ENCODE measurements around the gene SMIM1. TPM values are rescaled to one million over a fixed set of nuclear protein-coding genes. Genes with fewer than 3 reads are reported as not detected.
A peak's percentile ranks its signal among the peaks of the same experiment; 100 is the strongest.
"Not testable (repeated sequence)": the region's sequence is repeated elsewhere in the genome, so short reads cannot be mapped to it uniquely, and the experiment has no call there.

The SMIM1 gene
- total RNA-seq, 1 donor from 2014 or later: not detected

GRCh38 chr1:3789421-3790300, 17.1 kb downstream of the SMIM1 start:
- DNase-seq (ENCODE audit: low spot score in 2 of 2) (peak; percentile 11 to 12), FAIRE-seq (no peak)

DNA sequence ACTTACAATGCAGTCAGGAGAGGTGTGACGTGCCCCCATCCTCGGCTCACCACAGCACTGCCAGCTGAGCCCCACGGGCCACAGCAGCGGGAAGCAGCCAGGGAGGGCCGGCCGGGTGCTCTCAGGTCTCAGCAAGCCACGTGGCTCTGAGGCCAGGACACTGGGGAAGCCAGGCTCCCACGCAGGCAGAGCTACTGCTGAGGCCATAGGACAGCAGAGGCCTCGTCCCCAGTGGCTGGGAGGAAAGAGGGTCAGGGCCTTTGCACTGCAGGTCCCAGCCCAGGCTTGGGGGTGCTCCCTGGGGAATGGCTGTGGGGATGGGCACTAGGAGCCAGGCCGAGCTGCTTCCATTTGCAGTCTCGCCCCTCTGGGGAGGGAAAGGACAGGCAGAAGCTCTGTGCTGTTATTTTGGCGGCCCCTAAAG, 18.0 kb downstream of the SMIM1 start:
- no peak for FAIRE-seq

DNA sequence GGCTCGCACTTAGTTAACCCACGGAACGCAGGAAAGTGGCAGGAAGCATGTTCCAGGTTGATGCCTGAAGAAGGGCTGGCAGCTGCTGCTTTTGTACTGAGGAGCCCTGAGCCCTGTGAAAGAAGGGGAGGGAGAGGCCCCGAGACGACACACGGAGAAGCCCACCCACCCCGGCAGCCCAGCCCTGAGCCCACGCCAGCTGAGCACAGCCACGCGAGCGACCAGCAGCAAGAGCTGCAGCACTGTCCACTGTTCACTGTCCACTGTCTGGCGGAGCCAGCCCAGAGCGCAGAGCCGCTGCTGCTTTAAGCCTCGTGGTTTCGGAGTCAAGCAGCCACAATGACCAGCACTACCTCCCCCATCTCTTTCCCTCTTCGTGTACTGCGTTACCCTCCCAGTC, 18.4 kb downstream of the SMIM1 start:
- no peak for FAIRE-seq

More for the DNA sequence above, 18.0 kb downstream of the SMIM1 start:
- peak; percentile 19 to 22 for DNase-seq (ENCODE audit: low spot score in 2 of 2)

GRCh38 chr1:3795453-3796214, 23.1 kb downstream of the SMIM1 start:
- FAIRE-seq (no peak), DNase-seq (ENCODE audit: low spot score in 2 of 2) (no peak)

More for the DNA sequence above, 18.4 kb downstream of the SMIM1 start:
- DNase-seq (ENCODE audit: low spot score in 2 of 2): no peak

GRCh38 chr1:3796215-3797061, 23.9 kb downstream of the SMIM1 start, which contains the start of gene LRRC47:
Gene LRRC47 (minus strand): TSS chr1:3796498. CDS start chr1:3796476, 22 bp downstream.
- DNase-seq (ENCODE audit: low spot score in 2 of 2) (peak; percentile 98), FAIRE-seq (no peak)

DNA sequence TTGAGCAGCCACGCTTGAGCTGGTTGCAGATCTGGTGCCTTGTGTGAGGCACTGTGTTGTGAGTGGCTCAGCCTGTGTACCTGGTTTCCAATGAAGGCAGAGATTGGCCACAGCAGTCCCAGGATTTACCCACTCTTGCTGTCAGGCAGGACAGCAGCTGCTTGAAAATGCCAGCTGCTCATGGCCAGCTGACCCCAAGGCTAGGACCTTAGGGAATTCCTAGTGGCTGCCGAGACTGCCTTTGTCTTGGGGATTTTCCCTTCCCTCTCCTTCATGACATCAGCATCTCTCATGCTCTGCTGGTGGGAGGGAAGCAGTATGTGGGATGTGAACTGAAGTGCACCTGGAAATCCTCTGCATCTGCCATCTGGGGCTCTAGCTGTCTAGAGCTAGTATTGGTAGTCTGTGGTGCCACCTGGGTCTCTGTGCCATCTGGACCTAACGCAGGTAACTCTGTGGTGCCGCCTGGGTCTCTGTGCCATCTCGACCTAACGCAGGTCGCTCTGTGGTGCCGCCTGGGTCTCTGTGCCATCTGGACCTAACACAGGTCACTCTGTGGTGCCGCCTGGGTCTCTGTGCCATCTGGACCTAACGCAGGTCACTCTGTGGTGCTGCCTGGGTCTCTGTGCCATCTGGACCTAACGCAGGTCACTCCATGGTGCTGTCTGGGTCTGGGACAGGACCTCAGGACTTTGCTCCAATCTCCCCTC, 27.6 kb downstream of the SMIM1 start:
- DNase-seq (ENCODE audit: low spot score in 2 of 2): no peak
- no peak for FAIRE-seq

GRCh38 chr1:3800795-3801194, 28.2 kb downstream of the SMIM1 start:
- not testable (repeated sequence) for FAIRE-seq; DNase-seq (ENCODE audit: low spot score in 2 of 2)

DNA sequence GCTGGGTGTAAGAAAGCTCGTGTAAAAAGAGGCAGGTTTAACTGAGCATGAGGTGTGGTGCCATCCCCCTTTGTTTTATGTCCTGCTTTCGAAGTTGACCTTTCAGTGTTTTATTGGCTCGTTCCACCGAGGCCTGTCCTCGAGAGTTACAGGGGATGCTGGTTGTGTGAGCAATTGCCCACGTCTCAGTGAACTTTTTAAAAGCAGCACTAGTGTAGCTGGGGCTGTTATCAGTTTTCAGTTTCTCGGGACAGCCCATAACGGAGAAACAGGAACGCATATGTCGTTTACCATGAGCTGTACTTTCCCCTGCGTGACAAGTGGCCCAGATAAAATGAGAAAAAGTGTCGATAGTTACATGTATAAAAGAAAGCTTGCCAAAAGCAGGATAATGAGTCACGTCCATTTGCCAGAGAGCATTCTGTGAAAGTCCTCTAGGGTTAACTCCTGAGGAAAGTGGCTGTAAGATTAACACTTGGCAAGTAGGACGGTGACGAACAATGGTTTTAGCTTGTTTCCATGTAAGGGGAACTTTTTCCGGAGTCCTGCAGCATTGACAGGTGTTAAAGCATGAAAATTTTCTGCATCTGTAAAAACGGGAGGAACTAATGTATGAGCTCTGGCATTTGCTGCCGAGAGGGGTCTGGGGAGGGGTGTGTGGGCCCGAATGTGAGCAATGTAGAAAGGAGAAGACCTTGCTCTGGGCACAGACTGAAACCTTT, 31.5 kb downstream of the SMIM1 start:
- DNase-seq (ENCODE audit: low spot score in 2 of 2) (no peak), FAIRE-seq (no peak)

GRCh38 chr1:3804627-3804944, 32.0 kb downstream of the SMIM1 start:
- FAIRE-seq; DNase-seq (ENCODE audit: low spot score in 2 of 2): not testable (repeated sequence)

GRCh38 chr1:3805038-3805437, 32.5 kb downstream of the SMIM1 start:
- DNase-seq (ENCODE audit: low spot score in 2 of 2) (no peak), FAIRE-seq (no peak)

DNA sequence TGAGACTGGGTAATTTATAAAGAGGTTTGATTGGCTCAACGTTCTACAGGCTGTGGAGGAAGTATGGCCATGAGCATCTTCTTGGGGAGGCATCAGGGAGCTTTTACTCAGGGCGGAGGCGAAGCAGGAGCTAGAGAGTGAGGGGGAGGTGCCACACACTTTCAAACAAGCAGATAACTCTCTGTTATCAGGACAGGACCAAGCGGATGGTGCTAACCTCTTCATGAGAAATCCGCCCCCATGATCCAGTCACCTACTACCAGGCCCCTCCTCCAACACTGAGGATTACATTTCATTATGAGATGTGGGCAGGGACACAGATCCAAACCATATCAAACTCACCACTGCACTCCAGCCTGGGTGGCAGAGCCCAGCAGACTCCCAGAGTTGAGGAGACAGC, 35.2 kb downstream of the SMIM1 start:
- DNase-seq (ENCODE audit: low spot score in 2 of 2): no peak
- FAIRE-seq: no peak

DNA sequence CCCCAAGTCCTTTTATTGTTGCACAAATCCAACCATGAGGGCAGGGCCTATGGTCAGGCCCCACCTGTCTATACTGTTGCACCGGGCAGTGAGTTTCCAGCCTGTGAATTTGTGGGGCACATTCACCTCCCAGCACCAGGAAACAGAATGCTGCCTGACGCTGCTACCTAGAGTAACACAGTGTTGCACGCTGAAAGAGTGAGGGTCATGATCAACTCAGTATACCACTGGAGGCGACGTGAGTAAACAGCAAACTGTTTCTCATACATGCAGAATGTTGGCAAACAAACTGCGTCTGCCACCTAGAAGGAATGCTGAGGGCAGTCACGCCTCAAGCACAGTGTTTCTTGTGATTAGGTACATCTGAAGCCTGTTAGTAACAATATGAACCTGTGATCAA, 37.1 kb downstream of the SMIM1 start:
- FAIRE-seq (no peak), DNase-seq (ENCODE audit: low spot score in 2 of 2) (no peak)

GRCh38 chr1:3810149-3810761, 37.7 kb downstream of the SMIM1 start:
- not testable (repeated sequence) for FAIRE-seq; DNase-seq (ENCODE audit: low spot score in 2 of 2)

GRCh38 chr1:3811595-3811911, 39.0 kb downstream of the SMIM1 start:
- no peak for FAIRE-seq
- no peak for DNase-seq (ENCODE audit: low spot score in 2 of 2)

- DNase-seq (ENCODE audit: low spot score in 2 of 2) (no peak), FAIRE-seq (no peak)
Measured at GRCh38 chr1:3814065-3814464, 41.5 kb downstream of the SMIM1 start.

DNA sequence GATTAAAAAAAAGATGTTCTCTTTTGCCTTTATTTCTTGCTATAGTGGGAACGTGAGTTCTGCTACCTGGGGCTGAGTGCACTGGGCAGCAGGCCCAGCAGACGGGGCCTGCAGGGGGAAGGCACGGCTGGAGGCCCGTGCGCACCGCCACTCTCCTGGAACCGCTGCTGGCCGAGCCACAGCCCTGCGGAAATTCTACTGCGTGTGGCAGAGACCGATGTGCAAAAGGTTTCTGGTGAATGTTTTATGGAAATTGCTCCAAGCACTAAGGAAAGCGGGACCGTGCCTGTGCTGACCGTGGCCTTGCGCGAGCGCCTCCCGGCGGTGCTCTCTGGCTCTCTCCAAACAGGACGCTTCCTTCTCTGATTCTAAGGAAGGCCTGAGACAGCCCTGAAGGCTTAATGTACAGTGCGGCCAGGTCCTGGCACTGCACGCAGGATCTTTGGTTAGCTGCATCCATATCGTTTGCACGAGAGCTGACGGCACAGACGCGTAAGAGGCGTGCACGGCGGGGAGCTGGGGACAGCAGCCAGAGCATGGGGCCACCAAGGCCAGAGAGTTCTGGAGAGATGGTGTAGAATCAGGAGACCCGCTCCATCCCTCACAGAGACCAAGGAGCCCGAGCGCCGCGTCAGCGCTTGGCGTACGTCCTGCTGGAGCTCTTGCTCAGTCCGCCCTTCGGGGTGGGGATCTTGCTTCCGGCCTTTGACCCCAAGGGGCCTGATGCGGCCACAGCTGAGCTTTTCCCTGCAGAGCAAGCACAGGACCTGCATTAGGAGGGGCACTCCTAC, 42.4 kb downstream of the SMIM1 start:
- DNase-seq (ENCODE audit: low spot score in 2 of 2): no peak
- no peak for FAIRE-seq

DNA sequence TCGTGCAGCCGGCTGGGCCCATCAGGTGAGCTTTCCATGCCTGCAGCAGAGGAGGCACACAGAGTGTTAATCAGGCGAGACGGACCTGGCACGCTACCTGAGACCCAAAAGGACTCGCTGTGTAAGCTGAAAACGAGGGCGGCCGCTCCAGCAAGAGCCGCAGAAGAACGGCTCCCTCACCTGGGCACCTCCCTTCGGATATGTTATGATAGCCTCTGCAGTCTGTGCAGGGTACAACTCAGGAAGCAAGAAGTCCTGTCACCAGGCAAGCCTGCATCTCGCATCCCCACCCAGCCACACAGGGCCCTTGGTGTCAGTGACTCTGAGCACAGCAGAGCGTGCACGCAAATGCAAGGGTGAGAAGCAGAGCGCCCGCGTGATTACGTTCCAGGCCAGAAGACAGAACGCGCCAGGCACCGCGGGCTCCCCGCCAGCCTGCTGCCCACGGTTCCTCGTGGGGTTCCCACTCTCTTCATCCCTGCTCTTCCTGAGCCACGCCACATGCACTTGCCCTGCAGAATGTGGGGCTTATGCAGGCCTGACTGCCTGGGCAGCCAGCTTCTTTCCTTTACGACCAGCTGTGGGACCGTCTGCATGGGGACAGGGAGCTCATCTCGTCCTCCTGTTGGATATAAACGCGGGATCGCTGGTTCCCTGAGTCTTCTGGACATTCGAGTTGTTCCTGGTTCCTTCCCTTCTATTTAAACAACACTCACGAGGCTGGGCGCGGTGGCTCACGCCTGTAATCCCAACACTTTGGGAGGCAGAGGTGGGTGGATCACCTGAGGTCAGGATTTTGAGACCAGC, 44.0 kb downstream of the SMIM1 start:
- DNase-seq (ENCODE audit: low spot score in 2 of 2): no peak
- FAIRE-seq: no peak

Measured in frontal cortex (tissue), 4 donors.